Testis (tissue), 5 donors: ENCODE measurements around the gene LAMP1. TPM values are rescaled to one million over a fixed set of nuclear protein-coding genes. Genes with fewer than 3 reads are reported as not detected.
"Not testable (repeated sequence)": the region's sequence is repeated elsewhere in the genome, so short reads cannot be mapped to it uniquely, and the experiment has no call there.

ENCODE experiments used
- DNase-seq: peaks from one replicate; pipeline ENCODE4 v3.0.0-alpha.2; 2019
- H3K27ac ChIP-seq, 2 donors: fragments of 200-600 bp; sonication (generic); one replicate each; pipeline ENCODE4 v1.5.1; 2019
- H3K27me3 ChIP-seq: fragments of 200-600 bp; sonication (generic); one replicate; pipeline ENCODE4 v1.5.1; 2019
- H3K36me3 ChIP-seq: fragments of 200-600 bp; sonication (generic); one replicate; pipeline ENCODE4 v1.5.1; 2017; ENCODE audit warnings: low read depth; ENCODE audit errors: missing control alignments
- H3K4me1 ChIP-seq: fragments of 200-600 bp; sonication (generic); one replicate; pipeline ENCODE4 v1.5.1; 2019
- H3K4me3 ChIP-seq, 2 donors: fragments of 200-600 bp; sonication (generic); one replicate each; pipeline ENCODE4 v1.5.1; 2017 to 2019
- H3K9me3 ChIP-seq: fragments of 200-600 bp; sonication (generic); one replicate; pipeline ENCODE4 v1.5.1; 2017
- POLR2A ChIP-seq: fragments of 450-650 bp; IDR thresholded peaks from one replicate; pipeline ENCODE4 v1.6.1; 2017; ENCODE audit warnings: antibody characterized with exemption, mild to moderate bottlenecking, moderate library complexity
- WGBS, 2 donors: methylation state at CpG; one replicate each; pipeline ENCODE4 v1.1.5; 2018; 5-methylcytosine and 5-hydroxymethylcytosine counted together
- intact Hi-C: fragments of 100-400 bp; cut with DNase I; formaldehyde crosslinking; loops from one replicate; pipeline ENCODE4 v1.15.1; 2023; ENCODE audit warnings: low total_unique reads
- long read RNA-seq, 2 donors: transcript quantifications; one replicate each; lab custom pipeline, GENCODE V29; 2026
- polyA plus RNA-seq: library from polyadenylated mRNA; stranded (reverse); fragments of 350-450 nt; fragmentation: Illumina TruSeq; extraction: RNeasy Lipid Tissue Mini Kit (QIAGEN cat#74804); gene quantifications from one replicate; pipeline ENCODE4 v1.2.3, GENCODE V29; 2014; ENCODE audit warnings: low read depth, low replicate concordance; ENCODE audit not compliant: insufficient read depth
- total RNA-seq, 2 donors: library from RNA; depleted of rRNA; stranded (reverse); fragments of >200 nt; gene quantifications; one replicate each; pipeline ENCODE4 v1.2.3, GENCODE V29; 2016
- TF ChIP-seq, protein P1 (sequence below), 3 experiments: fragments of 450-650 bp in 2 of 3; fragments of 200-600 bp in 1 of 3; sonication (generic) in 1 of 3; IDR thresholded peaks; one replicate each; pipeline ENCODE4 v1.5.1; 2016 to 2019; ENCODE audit warnings: antibody characterized with exemption in 3 of 3, mild to moderate bottlenecking in 2 of 3, moderate library complexity in 1 of 3

The LAMP1 gene, protein sequence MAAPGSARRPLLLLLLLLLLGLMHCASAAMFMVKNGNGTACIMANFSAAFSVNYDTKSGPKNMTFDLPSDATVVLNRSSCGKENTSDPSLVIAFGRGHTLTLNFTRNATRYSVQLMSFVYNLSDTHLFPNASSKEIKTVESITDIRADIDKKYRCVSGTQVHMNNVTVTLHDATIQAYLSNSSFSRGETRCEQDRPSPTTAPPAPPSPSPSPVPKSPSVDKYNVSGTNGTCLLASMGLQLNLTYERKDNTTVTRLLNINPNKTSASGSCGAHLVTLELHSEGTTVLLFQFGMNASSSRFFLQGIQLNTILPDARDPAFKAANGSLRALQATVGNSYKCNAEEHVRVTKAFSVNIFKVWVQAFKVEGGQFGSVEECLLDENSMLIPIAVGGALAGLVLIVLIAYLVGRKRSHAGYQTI
- total RNA-seq (100 to 1,000 TPM; 177 to 231 TPM), polyA plus RNA-seq (254 TPM)
- long read RNA-seq, donor 1, transcript LAMP1-201 (9 exons, 2,699 nt), result major isoform, 52 of 317 reads
- long read RNA-seq, donor 1, partial matches to known transcripts, result 265 of 317 reads
- long read RNA-seq, donor 1, other reads (novel, unspliced or antisense), result 0 of 317 reads
- long read RNA-seq, donor 2, transcript LAMP1-201 (9 exons, 2,699 nt), result major isoform, 40 of 80 reads
- long read RNA-seq, donor 2, partial matches to known transcripts, result 40 of 80 reads
- long read RNA-seq, donor 2, other reads (novel, unspliced or antisense), result 0 of 80 reads

DNA sequence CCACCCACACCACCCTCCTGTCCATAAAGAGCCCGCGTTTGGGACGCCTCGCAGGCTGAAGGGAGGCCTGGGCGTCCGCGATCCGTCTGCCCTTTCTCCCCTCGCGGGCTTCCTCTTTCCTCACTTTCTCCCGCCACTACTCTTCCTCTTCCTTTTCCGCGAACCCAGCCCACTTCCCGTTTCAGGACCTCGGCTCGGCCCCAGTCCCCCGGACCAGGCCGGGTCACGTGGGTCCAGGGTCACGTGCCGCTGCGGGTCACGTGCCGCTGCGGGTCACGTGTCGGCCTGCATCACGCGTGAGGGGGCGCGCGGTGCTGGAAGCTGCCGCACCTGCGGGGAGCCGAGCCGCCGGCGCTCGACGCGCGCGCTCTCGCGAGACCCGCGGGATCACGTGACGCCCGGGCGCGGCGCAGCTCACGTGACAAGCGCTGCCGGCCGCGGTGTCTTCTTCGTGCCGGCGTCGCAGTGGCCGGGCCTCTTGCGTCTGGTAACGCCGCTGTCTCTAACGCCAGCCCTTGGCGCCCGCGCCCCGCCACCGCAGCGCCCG, at the start of gene LAMP1:
Gene LAMP1 (plus strand): TSS at position 417 of the 547 bp plus-strand sequence. CDS start 196 bp downstream, outside the sequence.
- DNase-seq, result peak; percentile 96
- no peaks in the 10 kb centered on the region for H3K9me3 ChIP-seq
- no peaks in the 10 kb centered on the region for H3K36me3 ChIP-seq
- peak within 1 kb of the TSS; percentile 71 to 83 for H3K27ac ChIP-seq
- peak within 1 kb of the TSS; percentile 93 to 98 for H3K4me3 ChIP-seq
- H3K4me1 ChIP-seq, result peaks cover 11% of the 10 kb centered on the region
- WGBS, 2 donors, result 0% methylated on average over 10 to 74 of the region's 74 CpGs
- TF ChIP-seq POLR2A, result peak; percentile 37
- TF ChIP-seq, protein P1, sequence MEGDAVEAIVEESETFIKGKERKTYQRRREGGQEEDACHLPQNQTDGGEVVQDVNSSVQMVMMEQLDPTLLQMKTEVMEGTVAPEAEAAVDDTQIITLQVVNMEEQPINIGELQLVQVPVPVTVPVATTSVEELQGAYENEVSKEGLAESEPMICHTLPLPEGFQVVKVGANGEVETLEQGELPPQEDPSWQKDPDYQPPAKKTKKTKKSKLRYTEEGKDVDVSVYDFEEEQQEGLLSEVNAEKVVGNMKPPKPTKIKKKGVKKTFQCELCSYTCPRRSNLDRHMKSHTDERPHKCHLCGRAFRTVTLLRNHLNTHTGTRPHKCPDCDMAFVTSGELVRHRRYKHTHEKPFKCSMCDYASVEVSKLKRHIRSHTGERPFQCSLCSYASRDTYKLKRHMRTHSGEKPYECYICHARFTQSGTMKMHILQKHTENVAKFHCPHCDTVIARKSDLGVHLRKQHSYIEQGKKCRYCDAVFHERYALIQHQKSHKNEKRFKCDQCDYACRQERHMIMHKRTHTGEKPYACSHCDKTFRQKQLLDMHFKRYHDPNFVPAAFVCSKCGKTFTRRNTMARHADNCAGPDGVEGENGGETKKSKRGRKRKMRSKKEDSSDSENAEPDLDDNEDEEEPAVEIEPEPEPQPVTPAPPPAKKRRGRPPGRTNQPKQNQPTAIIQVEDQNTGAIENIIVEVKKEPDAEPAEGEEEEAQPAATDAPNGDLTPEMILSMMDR (IDR thresholded peaks at IDR 0.05), result peak in 2 of 3 experiments; percentile 38 to 59
- intact Hi-C loops, result no loop called here
- no peaks in the 10 kb centered on the region for H3K27me3 ChIP-seq

DNA sequence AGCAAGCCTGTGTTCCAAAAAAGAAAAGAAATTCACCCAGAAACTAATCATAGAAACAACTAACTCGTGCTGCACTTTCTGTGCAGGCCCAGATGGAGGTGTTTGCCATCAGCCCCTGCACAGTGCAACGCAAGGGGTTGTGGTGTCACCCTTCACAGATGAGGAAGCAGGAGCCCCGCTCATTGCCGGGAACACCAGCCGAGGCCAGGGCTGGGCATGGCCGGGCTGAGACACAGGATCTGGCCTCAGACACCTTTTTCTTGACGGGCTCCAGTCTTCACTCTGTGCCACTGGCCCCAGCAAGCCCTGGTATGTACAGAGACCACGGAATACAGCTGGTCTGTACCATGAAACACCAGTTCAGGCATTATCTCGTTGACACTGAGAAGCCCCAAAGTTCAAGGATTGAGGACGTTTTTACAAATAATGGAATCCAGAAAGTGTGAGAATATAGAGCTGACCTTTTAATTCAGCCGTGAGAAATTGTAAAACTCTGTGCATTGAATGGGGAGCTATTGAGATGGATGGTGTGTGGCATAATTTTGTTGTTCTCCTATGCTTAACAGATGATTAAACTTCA, 44.4 kb upstream of the LAMP1 start:
- intact Hi-C loops, result no loop called here
- TF ChIP-seq, protein P1 (IDR thresholded peaks at IDR 0.05), result no peak
- TF ChIP-seq POLR2A, result no peak
- 84 to 89% methylated on average over 11 of the region's 11 CpGs for WGBS, 2 donors
- Histone ChIP-seq H3K9me3 (no peaks in the 10 kb centered on the region), H3K4me1 (no peaks in the 10 kb centered on the region), H3K27me3 (no peaks in the 10 kb centered on the region), H3K4me3 (no peak overlapping the region), H3K36me3 (no peaks in the 10 kb centered on the region), H3K27ac (no peak overlapping the region)
- DNase-seq, result no peak

DNA sequence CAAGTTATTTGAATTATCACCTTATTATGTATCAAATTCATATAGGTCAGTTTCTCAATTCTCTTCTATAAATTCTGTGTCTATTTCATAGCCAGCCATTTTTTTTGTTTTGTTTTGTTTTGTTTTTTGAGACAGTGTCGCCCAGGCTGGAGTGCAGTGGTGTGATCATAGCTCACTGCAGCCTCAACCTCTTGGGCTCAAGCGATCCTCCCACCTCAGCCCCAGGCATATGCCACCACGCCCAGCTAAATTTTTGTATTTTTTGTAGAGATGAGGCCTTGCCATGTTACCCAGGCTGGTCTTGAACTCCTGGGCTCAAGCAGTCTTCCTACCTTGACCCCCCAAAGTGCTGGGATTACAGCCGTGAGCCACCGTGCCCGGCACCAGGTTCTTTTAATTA, 39.1 kb upstream of the LAMP1 start:
- intact Hi-C loops, H3K27ac ChIP-seq, DNase-seq, H3K9me3 ChIP-seq, H3K4me3 ChIP-seq, H3K36me3 ChIP-seq, H3K27me3 ChIP-seq, H3K4me1 ChIP-seq: not testable (repeated sequence)
- 97% methylated on average over 6 of the region's 6 CpGs for WGBS, 2 donors

DNA sequence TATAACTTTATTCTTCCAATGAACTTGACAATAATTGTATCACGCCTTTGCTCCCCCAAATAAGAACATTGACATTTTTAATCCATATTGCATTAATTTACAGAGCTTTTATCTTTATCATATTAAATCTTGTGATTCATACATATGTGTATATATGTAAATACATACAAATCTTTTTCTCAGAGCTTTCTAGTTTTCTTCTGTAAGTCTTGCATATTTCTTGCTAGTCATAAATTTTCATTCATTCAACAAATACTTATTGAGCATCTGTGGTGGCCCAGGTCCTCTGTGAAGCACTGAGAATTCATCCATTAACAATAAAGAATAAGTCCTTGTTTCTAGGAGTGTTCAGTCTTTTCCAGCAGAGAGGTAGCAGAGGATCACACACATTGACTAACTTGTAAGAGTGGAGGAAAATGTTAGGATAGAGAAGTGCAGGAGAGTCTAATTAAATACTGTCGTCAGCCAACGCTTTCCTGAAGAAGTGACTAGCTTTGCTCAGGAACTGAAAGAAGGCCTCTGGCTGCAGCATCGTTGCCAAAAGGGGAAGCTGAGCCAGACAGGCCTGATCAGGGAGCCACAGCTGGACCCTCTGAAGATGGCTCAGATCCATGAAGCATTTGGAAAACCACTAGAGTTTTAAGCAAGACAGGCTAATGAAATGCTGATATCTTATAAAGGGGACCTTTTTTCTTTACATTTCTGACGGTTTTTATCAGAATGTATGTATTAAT, 38.6 kb upstream of the LAMP1 start:
- Histone ChIP-seq H3K36me3 (no peaks in the 10 kb centered on the region), H3K4me1 (no peaks in the 10 kb centered on the region), H3K4me3 (no peak overlapping the region), H3K27ac (no peak overlapping the region), H3K9me3 (no peaks in the 10 kb centered on the region), H3K27me3 (no peaks in the 10 kb centered on the region)
- no peak for DNase-seq
- intact Hi-C loops, result no loop called here
- TF ChIP-seq, protein P1 (IDR thresholded peaks at IDR 0.05), result no peak
- no peak for TF ChIP-seq POLR2A
- WGBS, 2 donors, result 86 to 90% methylated on average over 5 of the region's 5 CpGs
